Measurements from ENCODE around the gene STRN3.
"Not testable (repeated sequence)": the region's sequence is repeated elsewhere in the genome, so short reads cannot be mapped to it uniquely, and the experiment has no call there.

The STRN3 gene

DNA sequence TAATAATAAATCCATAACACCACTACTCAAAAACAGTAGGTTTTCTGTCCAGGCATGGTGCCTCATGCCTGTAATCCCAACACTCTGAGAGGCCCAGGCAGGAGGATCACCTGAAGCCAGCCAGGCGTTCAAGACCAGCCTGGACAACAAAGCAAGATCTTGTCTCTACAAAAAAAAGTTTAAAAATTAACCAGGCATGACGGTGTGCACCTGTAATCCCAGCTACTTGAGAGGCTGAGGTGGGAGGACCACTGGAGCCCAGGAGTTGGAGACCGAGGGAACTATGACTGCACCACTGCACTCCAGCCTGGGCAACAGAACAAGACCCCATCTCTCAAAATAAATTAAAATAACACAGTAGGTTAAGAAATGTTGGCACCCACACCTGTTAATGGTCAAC lies 45.2 kb downstream of the STRN3 start:
- Histone ChIP-seq H3K4me3 (no peak overlapping the region), H3K27ac (no peak overlapping the region)
- TF ChIP-seq, protein P1, sequence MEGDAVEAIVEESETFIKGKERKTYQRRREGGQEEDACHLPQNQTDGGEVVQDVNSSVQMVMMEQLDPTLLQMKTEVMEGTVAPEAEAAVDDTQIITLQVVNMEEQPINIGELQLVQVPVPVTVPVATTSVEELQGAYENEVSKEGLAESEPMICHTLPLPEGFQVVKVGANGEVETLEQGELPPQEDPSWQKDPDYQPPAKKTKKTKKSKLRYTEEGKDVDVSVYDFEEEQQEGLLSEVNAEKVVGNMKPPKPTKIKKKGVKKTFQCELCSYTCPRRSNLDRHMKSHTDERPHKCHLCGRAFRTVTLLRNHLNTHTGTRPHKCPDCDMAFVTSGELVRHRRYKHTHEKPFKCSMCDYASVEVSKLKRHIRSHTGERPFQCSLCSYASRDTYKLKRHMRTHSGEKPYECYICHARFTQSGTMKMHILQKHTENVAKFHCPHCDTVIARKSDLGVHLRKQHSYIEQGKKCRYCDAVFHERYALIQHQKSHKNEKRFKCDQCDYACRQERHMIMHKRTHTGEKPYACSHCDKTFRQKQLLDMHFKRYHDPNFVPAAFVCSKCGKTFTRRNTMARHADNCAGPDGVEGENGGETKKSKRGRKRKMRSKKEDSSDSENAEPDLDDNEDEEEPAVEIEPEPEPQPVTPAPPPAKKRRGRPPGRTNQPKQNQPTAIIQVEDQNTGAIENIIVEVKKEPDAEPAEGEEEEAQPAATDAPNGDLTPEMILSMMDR (IDR thresholded peaks at IDR 0.05), result no peak
- no peak for DNase-seq (ENCODE audit: low spot score)

GRCh38 chr14:30980106-30980704 lies 46.0 kb downstream of the STRN3 start:
- H3K27ac ChIP-seq; DNase-seq (ENCODE audit: low spot score): not testable (repeated sequence)
- TF ChIP-seq, protein P1 (IDR thresholded peaks at IDR 0.05), result peak; percentile 56

DNA sequence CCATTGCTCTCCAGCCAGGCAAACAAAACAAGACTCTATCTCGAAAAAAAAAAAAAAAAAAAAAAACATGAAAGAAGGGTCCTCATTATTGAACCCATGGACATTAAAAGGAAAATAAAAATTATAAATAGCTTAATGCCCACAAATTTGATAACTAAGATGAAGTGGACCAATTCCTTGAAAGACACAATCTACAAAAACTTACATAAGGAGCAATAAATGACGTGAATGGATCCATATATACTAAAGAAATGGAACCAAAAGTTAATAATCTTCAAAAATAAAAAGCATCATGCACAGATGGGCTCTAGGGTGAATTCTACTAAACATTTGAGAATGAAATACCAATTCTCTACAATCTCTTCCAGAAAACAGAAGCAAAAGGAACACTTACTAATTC lies 48.4 kb downstream of the STRN3 start:
- TF ChIP-seq, protein P1 (IDR thresholded peaks at IDR 0.05), result no peak
- no peak for DNase-seq (ENCODE audit: low spot score)
- Histone ChIP-seq H3K4me3 (no peak overlapping the region), H3K27ac (no peak overlapping the region)

More at GRCh38 chr14:30980106-30980704, 46.0 kb downstream of the STRN3 start:
- H3K4me3 ChIP-seq, result not testable (repeated sequence)

- DNase-seq (ENCODE audit: low spot score), result no peak
- TF ChIP-seq, protein P1 (IDR thresholded peaks at IDR 0.05), result no peak
- Histone ChIP-seq H3K27ac (no peak overlapping the region), H3K4me3 (no peak overlapping the region)
Observed at GRCh38 chr14:30974628-30975027, 51.6 kb downstream of the STRN3 start.

- H3K27ac ChIP-seq, result no peak overlapping the region
- TF ChIP-seq, protein P1 (IDR thresholded peaks at IDR 0.05), result no peak
Observed at GRCh38 chr14:30972882-30973582, 53.1 kb downstream of the STRN3 start.

DNA sequence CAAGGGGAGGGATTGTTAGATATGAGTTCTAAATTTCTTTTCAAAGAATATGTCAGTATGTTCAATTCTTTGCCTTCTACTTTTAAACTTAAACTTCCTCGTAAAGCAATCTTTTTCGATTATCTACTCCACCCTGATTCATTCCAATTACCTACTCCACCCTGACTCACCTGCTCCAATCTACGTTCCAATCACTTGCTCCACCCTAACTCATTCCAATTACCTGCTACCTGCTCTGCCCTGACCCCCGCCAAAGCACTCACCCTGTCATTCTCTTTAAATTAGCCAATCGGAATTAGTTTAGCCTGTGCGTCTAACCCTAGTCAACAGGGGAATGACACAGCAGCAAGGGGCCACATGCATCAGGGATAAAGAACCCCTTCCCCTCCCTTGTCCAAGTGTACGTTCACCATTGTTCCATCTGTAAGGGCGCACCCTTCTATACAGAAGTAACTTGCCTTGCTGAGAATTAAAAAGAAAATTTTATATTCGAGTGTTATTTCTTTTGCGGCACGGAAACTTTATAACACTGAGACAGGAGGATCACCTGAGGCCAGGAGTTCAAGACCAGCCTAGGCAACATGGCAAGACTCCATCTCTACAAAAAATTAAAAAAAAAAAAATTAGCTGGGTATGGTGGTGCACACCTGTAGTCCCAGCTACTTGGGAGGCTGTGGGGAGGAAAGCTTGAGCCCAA lies 54.0 kb downstream of the STRN3 start:
- not testable (repeated sequence) for DNase-seq (ENCODE audit: low spot score); H3K4me3 ChIP-seq; H3K27ac ChIP-seq

More at GRCh38 chr14:30972882-30973582, 53.1 kb downstream of the STRN3 start:
- DNase-seq (ENCODE audit: low spot score), result no peak
- no peak overlapping the region for H3K4me3 ChIP-seq

DNA sequence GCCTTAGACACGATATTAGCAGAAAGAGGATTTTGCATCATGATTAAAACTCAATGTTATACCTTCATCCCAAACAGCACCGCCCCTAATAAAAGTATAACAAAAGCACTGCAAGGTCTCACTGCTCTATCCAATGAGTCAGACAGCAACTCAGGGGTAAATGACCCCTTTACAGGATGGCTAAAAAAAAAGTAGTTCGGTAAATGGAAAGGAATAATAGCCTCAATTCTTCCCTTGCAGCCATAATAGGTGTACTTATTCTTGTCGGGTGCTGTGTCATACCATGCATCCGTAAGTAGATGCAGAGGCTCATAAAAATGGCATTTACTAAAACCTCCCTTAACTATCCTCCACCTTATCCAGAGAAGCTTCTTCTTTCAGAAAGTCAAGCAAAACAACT lies 54.6 kb downstream of the STRN3 start:
- Histone ChIP-seq H3K27ac (no peak overlapping the region), H3K4me3 (no peak overlapping the region)
- TF ChIP-seq, protein P1 (IDR thresholded peaks at IDR 0.05), result no peak
- no peak for DNase-seq (ENCODE audit: low spot score)

GRCh38 chr14:30969796-30970195 lies 56.4 kb downstream of the STRN3 start:
- not testable (repeated sequence) for H3K27ac ChIP-seq; DNase-seq (ENCODE audit: low spot score); H3K4me3 ChIP-seq

DNA sequence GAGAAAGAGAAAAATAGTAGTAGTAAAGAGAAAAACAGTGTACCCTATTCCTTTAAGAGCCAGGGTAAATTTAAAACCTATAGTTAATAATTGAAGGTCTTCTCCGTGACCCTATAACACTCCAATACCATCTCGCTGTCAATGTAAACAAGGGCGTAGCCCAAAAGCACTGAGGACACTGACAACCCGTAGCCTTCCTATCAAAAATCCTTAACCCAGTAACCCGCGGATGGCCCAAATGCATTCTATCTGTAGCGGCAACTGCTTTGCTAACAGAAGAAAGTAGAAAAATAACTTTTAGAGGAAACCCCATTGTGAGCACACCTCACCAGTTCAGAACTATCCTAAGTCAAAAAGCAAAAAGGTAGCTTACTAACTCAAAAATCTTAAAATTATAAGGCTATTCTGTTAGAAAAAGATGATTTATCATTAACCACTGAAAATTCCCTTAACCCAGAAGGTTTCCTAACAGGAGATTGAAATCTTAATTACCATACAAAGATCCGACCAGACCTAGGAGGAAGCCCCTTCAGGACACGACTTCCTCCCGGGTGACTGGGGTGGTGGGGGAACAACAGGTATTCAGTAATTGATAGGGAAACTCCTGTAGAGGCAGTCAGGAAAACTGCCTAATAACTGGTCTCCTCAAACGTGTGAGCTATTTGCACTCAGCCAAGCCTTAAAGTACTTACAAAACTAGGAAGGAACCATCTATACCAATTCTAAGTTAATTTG lies 58.6 kb downstream of the STRN3 start:
- H3K4me3 ChIP-seq; H3K27ac ChIP-seq; DNase-seq (ENCODE audit: low spot score): not testable (repeated sequence)

All from coronary artery (tissue), 2 donors.